Measurements from ENCODE around the gene VIL1.

Gene VIL1

DNA sequence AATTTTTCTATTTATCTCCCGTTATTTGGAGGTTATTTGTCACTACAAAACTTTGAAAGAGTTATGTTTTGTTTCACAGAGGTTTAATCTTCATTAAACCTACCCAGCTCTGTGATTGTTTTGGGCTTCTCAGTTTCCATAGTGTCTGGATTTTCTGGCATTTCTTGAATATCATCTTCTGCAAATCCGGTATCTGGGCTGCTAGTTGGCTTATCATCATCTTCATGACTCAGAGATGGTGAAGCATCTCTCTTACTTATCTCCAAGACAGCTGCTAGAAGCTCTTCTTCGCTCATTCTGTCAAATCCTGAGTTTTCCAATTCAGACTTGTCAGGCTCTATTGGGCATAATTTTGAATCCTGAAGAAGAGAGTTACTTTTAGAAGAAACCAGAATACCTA lies 55.6 kb downstream of the VIL1 start:
- peaks cover 46% of the 10 kb centered on the region for H3K36me3 Mint-ChIP-seq (ENCODE audit: low read depth)
- H3K9me3 Mint-ChIP-seq: no peaks in the 10 kb centered on the region
- H3K27me3 Mint-ChIP-seq (ENCODE audit: low read depth): no peaks in the 10 kb centered on the region
- no peak overlapping the region for H3K4me3 Mint-ChIP-seq
- H3K27ac Mint-ChIP-seq: no peak overlapping the region
- H3K4me1 Mint-ChIP-seq: peaks cover 4% of the 10 kb centered on the region
- TF ChIP-seq, protein P1, sequence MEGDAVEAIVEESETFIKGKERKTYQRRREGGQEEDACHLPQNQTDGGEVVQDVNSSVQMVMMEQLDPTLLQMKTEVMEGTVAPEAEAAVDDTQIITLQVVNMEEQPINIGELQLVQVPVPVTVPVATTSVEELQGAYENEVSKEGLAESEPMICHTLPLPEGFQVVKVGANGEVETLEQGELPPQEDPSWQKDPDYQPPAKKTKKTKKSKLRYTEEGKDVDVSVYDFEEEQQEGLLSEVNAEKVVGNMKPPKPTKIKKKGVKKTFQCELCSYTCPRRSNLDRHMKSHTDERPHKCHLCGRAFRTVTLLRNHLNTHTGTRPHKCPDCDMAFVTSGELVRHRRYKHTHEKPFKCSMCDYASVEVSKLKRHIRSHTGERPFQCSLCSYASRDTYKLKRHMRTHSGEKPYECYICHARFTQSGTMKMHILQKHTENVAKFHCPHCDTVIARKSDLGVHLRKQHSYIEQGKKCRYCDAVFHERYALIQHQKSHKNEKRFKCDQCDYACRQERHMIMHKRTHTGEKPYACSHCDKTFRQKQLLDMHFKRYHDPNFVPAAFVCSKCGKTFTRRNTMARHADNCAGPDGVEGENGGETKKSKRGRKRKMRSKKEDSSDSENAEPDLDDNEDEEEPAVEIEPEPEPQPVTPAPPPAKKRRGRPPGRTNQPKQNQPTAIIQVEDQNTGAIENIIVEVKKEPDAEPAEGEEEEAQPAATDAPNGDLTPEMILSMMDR (IDR thresholded peaks at IDR 0.05; ENCODE audit: unreplicated experiment in 3 of 3): no peak

DNA sequence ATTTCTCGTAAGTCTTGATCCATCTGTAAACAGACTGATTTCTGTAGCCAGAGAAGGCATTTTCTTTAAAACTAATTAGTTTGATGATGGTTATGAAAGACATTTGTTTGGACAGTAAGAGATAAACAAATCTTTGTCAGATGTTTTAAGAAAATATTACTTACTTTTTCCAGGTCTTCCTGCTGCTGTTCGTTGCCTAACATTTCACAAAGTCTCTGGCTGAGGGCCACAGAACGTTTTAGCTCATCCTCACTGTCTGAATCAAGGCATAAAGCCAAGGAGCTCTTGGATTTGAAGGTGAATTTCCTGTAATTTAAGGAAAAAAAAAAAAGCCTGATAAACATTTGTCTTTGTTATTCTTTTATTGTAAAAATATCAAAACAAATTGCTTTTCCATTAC lies 57.8 kb downstream of the VIL1 start:
- H3K27me3 Mint-ChIP-seq (ENCODE audit: low read depth): no peaks in the 10 kb centered on the region
- H3K36me3 Mint-ChIP-seq (ENCODE audit: low read depth): peaks cover 41% of the 10 kb centered on the region
- TF ChIP-seq, protein P1 (IDR thresholded peaks at IDR 0.05; ENCODE audit: unreplicated experiment in 3 of 3): no peak
- H3K27ac Mint-ChIP-seq: peak overlapping the region in 1 of 3 experiments; percentile 71
- H3K4me3 Mint-ChIP-seq: no peak overlapping the region
- peaks cover 4% of the 10 kb centered on the region for H3K4me1 Mint-ChIP-seq
- no peaks in the 10 kb centered on the region for H3K9me3 Mint-ChIP-seq

DNA sequence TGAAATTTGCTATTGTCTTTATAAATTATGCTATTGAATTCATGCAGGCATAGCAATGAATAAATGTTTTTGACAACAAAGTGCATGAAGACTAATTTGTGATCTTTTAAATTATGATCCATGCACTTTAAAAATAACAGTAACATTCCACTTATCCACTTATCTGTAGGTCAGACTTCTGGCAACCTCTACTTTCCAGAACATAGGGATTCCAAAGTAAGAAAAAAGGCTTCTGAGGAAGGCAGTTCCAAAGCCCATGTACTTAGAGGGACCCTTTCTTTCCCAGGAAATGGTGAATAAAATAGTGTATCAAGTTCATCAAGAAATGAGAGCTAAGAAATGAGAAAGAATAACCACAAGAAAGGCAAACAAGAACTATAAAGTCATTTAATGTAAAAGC lies 58.3 kb downstream of the VIL1 start:
- H3K27ac Mint-ChIP-seq: peak overlapping the region in 1 of 3 experiments; percentile 71

DNA sequence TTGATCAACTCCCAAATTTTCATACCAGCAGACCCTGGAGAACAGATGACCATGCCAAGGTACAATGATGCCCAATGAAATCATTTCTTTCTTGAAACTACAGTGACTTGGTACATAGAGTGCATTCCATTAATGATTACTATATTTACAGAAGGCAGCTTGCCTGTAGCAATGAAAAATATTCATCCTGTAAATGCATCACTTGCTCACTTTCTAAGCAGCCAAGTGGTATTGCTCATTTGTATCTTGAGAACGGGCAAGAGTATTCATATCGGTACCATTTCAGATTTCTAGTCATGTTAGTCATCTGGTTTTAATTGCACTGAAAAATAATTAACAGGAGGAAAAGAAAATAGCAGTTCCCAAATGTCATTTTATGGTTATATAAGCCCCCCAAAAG lies 59.6 kb downstream of the VIL1 start:
- no peak overlapping the region for H3K27ac Mint-ChIP-seq
- H3K9me3 Mint-ChIP-seq: no peaks in the 10 kb centered on the region
- H3K27me3 Mint-ChIP-seq (ENCODE audit: low read depth): no peaks in the 10 kb centered on the region
- H3K4me3 Mint-ChIP-seq: no peak overlapping the region
- TF ChIP-seq, protein P1 (IDR thresholded peaks at IDR 0.05; ENCODE audit: unreplicated experiment in 3 of 3): no peak
- H3K4me1 Mint-ChIP-seq: peaks cover 4% of the 10 kb centered on the region
- H3K36me3 Mint-ChIP-seq (ENCODE audit: low read depth): peaks cover 44% of the 10 kb centered on the region

More for the DNA sequence above, 58.3 kb downstream of the VIL1 start:
- no peaks in the 10 kb centered on the region for H3K9me3 Mint-ChIP-seq
- H3K36me3 Mint-ChIP-seq (ENCODE audit: low read depth): peaks cover 41% of the 10 kb centered on the region
- TF ChIP-seq, protein P1 (IDR thresholded peaks at IDR 0.05; ENCODE audit: unreplicated experiment in 3 of 3): no peak
- no peak overlapping the region for H3K4me3 Mint-ChIP-seq
- no peaks in the 10 kb centered on the region for H3K27me3 Mint-ChIP-seq (ENCODE audit: low read depth)
- peaks cover 4% of the 10 kb centered on the region for H3K4me1 Mint-ChIP-seq

DNA sequence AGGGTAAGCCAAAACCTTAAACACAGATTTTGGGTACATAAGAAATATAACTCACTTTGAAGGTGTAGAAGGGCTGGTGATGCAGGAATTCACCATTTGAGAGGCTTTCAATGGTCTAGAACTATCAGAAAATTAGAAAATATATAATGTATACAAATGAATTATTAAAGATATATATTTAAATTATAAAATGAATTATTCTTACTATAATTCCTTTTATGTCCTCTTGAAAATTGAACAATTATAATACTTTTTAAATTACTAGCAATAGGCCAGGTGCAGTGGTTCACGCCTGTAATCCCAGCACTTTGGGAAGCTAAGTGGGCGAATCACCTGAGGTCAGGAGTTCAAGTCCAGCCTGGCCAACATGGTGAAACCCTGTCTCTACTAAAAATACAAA lies 60.7 kb downstream of the VIL1 start:
- Mint-ChIP-seq H3K4me3 (no peak overlapping the region), H3K27ac (no peak overlapping the region), H3K36me3 (ENCODE audit: low read depth) (peaks cover 43% of the 10 kb centered on the region)

DNA sequence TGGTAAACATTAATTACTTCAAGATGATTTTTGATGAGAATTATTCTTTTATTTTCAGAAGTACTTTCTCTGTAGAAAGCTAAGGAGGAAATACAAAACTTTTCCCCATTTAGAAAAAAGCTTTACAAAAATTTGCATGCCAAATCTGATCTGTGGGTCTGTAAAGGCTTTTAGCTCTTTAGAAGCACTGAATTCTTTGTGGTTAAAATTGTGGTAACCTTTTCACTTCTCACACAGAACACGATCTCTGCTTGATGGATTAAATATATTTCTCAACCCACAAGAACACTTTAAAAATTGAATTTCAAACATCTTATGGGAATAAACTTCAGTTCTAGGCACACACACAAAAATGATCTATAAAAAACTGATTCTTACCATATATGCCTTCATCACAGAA lies 63.7 kb downstream of the VIL1 start:
- Mint-ChIP-seq H3K4me1 (no peaks in the 10 kb centered on the region), H3K4me3 (no peak overlapping the region), H3K27ac (no peak overlapping the region), H3K27me3 (ENCODE audit: low read depth) (no peaks in the 10 kb centered on the region), H3K9me3 (no peaks in the 10 kb centered on the region), H3K36me3 (ENCODE audit: low read depth) (peaks cover 60% of the 10 kb centered on the region)
- TF ChIP-seq, protein P1 (IDR thresholded peaks at IDR 0.05; ENCODE audit: unreplicated experiment in 3 of 3): no peak

More for the DNA sequence above, 60.7 kb downstream of the VIL1 start:
- TF ChIP-seq, protein P1 (IDR thresholded peaks at IDR 0.05; ENCODE audit: unreplicated experiment in 3 of 3): no peak
- Mint-ChIP-seq H3K27me3 (ENCODE audit: low read depth) (no peaks in the 10 kb centered on the region), H3K9me3 (no peaks in the 10 kb centered on the region), H3K4me1 (peaks cover 4% of the 10 kb centered on the region)
